ENCODE measurements around the gene TMSB15B.
"Not testable (repeated sequence)": the region's sequence is repeated elsewhere in the genome, so short reads cannot be mapped to it uniquely, and the experiment has no call there.

Gene TMSB15B

DNA sequence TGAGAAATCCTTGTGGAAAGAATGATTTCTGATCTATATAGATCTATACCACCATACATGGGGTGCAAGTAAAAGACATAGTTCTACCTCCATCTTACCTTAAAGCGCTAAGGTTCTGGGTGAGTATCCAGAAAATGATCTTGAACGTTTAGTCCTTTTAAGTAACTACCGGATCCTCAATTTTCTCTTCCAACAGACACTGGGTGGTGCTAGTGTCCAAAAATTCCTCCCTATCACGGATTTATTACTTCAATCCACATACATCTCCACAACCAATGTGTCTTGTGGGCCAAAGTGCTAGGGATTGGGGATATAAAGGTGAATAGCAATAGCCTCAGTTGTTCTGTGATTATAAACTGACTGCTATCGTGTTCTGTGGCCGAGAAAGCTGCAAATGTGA lies 1.8 kb upstream of the TMSB15B start:
- not testable (repeated sequence) for H3K27me3 Mint-ChIP-seq; H3K4me1 Mint-ChIP-seq (ENCODE audit: low read depth); H3K36me3 Mint-ChIP-seq; H3K27ac Mint-ChIP-seq; H3K9me3 Mint-ChIP-seq (ENCODE audit: low read depth); H3K4me3 Mint-ChIP-seq

DNA sequence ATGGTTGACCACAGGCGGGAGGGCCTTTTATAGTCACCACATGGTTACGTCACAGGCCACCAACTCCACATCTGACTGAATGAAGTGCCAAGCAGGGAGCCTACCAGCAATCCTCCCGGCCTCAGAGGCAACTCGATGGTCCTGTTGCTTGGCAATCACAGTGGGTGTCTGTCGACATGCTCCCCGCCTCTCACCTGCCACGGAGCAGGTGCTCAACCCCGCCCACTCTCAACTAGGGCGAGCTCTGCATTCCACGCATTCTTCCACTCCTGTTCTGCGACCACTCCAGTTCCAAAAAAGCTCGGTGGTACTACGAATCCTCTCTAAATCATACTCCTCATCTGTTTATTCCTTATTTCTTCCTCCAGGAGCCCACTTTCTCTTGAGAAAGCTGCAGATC lies 21.1 kb downstream of the TMSB15B start:
- not testable (repeated sequence) for H3K4me1 Mint-ChIP-seq (ENCODE audit: low read depth); H3K4me3 Mint-ChIP-seq; H3K36me3 Mint-ChIP-seq; H3K27ac Mint-ChIP-seq; H3K9me3 Mint-ChIP-seq (ENCODE audit: low read depth); H3K27me3 Mint-ChIP-seq

DNA sequence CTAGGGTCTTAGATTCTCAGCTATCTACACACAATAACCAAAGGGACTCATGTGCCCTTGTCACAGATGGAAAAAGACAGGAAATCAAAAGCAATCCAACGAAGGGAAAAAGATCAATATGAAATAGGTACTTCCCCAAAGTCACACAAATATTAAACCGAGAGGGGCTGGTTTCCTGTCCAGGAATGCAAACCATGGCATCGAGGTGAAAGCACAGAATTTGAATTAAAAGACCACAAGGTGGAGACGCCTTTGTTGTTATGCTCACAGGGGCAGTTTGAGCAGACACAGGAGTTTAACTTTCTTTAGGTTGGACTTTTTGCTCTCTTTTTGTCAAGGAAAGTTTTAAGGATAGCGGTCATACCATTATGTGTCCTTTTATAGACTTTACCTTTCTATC lies 36.8 kb downstream of the TMSB15B start:
- Mint-ChIP-seq H3K4me1 (ENCODE audit: low read depth) (no peaks in the 10 kb centered on the region), H3K27ac (no peak overlapping the region), H3K9me3 (ENCODE audit: low read depth) (no peaks in the 10 kb centered on the region), H3K4me3 (no peak overlapping the region), H3K36me3 (no peaks in the 10 kb centered on the region), H3K27me3 (peaks cover 3% of the 10 kb centered on the region)

DNA sequence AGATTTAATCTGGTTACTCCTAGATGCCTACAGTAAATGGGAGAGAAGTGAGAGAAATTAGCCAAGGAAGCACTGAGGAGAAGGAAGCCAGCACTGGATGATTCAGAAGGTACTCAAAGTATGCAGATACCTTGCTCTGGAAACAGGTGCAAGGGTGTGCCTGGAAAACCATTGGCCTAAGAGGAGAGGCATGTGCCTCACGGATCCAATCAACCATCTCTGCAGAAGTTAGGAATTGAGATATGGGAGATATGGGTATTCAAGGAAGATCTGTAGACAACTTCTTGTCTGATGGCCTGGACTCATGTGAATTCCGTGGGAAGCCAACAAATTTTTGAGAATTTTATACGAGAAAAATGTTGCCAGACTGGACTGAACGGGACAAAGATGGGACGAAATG lies 46.4 kb downstream of the TMSB15B start:
- H3K4me1 Mint-ChIP-seq (ENCODE audit: low read depth) = no peaks in the 10 kb centered on the region
- H3K27ac Mint-ChIP-seq = no peak overlapping the region
- H3K9me3 Mint-ChIP-seq (ENCODE audit: low read depth) = no peaks in the 10 kb centered on the region
- no peaks in the 10 kb centered on the region for H3K27me3 Mint-ChIP-seq
- H3K4me3 Mint-ChIP-seq = no peak overlapping the region
- no peaks in the 10 kb centered on the region for H3K36me3 Mint-ChIP-seq

DNA sequence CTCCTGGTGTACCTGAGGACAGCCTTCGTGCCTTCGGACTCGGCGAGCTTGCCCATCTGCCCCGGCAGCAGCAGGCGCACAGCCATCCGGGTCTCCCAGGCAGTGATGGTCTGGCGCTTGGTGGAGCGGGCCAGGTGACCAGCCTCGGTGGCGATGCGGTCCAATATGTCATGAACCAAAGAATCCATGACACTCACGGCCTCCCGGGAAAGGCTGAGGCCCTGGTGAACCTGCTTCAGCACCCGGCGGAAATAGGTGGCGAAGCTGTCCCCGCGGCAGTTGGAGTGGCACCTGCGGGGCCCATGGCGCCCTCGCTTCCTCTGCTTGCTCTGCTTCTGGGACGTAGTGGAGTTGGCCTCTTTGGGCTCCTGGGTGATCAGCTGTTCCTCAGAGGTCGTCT lies 50.7 kb downstream of the TMSB15B start:
- Mint-ChIP-seq H3K4me1 (ENCODE audit: low read depth) (no peaks in the 10 kb centered on the region), H3K4me3 (no peak overlapping the region), H3K27ac (no peak overlapping the region), H3K9me3 (ENCODE audit: low read depth) (no peaks in the 10 kb centered on the region), H3K36me3 (no peaks in the 10 kb centered on the region), H3K27me3 (no peaks in the 10 kb centered on the region)

DNA sequence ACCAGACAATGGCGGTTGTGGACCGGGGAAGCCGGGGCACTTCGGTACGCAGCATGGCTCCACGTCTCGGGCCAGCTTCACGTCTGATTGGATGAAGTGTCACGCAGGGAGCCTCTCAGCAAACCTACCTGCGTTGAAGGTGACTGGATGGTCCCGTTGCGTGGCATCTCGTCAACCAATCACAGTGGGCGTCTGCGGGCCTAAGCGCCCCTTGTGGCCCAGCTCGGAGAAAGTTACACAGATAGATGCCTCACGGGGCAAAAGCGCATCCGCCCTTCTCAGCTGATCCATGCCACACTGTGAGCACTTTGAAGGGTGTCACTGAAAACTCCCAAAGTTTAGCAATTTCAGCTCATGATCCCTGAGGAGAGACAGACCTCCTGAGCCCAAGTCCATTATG lies 51.2 kb downstream of the TMSB15B start, which contains the start of gene H2BW1:
H2BW1 (minus strand) TSS at position 103 of the 400 bp plus-strand sequence. CDS start 132 bp downstream, outside the sequence.
- Mint-ChIP-seq H3K27ac (no peak within 1 kb of the TSS), H3K27me3 (no peaks in the 10 kb centered on the region), H3K4me1 (ENCODE audit: low read depth) (no peaks in the 10 kb centered on the region), H3K9me3 (ENCODE audit: low read depth) (no peaks in the 10 kb centered on the region), H3K4me3 (no peak within 1 kb of the TSS), H3K36me3 (no peaks in the 10 kb centered on the region)

DNA sequence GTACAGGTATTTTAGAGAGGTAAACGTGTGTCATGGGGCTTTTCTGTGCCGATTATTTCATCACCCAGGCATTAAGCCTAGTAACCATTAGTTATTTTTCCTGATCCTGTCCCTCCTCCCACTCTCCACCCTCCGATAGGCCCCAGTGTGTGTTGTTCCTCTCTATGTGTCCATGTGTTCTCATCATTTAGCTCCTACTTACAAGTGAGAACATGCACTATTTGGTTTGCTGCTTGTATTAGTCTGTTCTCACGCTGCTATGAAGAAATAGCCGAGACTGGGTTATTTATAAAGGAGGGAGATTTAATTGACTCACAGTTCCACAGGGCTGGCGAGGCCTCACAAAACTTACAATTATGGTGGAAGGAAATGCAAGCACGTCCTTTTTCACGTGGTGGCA lies 53.1 kb downstream of the TMSB15B start:
- not testable (repeated sequence) for H3K9me3 Mint-ChIP-seq (ENCODE audit: low read depth); H3K27me3 Mint-ChIP-seq; H3K4me1 Mint-ChIP-seq (ENCODE audit: low read depth); H3K27ac Mint-ChIP-seq; H3K36me3 Mint-ChIP-seq; H3K4me3 Mint-ChIP-seq
